SW 1271 (cell line): ENCODE data around the gene CEP131.

Experiments used
- DNase-seq, 2 experiments: peaks; one replicate each; lab custom pipeline; 2025; lab: John Stamatoyannopoulos, UW

CEP131 gene

GRCh38 chr17:81222906-81223761 is at the start of gene CEP131:
Gene CEP131, minus strand, starts transcription at chr17:81222965. Its CDS starts 2,909 bp downstream, at chr17:81220056.
- DNase-seq, result peak; percentile 91 to 95

- no peak for DNase-seq
Measured at GRCh38 chr17:81271226-81271625, 48.5 kb upstream of the CEP131 start.

DNA sequence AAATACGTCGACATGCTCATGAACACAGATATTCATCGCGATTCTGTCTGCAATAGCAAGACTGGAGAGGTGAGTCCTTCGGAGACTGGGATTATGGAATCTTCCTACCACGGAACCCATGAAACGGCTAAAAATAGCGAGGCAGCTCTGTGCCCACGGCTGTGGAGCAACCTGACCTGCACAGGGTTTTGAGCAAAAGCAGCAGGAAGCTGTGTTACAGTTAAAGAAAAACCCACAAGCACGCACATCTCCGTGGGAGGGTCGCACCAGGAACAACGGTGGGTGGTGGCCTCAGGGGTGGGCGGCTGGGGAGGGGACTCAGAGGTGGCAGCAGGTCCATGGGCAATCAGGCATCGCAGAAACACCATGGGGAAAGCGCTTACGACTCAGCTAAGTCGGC is 47.5 kb upstream of the CEP131 start:
- no peak for DNase-seq

GRCh38 chr17:81267390-81268067 is 44.8 kb upstream of the CEP131 start:
- no peak for DNase-seq

- DNase-seq, result no peak
Measured at GRCh38 chr17:81265576-81265975, 42.8 kb upstream of the CEP131 start.

- no peak for DNase-seq
Measured at GRCh38 chr17:81264640-81265039, 41.9 kb upstream of the CEP131 start.

GRCh38 chr17:81263371-81264181 is 40.8 kb upstream of the CEP131 start:
- no peak for DNase-seq

DNA sequence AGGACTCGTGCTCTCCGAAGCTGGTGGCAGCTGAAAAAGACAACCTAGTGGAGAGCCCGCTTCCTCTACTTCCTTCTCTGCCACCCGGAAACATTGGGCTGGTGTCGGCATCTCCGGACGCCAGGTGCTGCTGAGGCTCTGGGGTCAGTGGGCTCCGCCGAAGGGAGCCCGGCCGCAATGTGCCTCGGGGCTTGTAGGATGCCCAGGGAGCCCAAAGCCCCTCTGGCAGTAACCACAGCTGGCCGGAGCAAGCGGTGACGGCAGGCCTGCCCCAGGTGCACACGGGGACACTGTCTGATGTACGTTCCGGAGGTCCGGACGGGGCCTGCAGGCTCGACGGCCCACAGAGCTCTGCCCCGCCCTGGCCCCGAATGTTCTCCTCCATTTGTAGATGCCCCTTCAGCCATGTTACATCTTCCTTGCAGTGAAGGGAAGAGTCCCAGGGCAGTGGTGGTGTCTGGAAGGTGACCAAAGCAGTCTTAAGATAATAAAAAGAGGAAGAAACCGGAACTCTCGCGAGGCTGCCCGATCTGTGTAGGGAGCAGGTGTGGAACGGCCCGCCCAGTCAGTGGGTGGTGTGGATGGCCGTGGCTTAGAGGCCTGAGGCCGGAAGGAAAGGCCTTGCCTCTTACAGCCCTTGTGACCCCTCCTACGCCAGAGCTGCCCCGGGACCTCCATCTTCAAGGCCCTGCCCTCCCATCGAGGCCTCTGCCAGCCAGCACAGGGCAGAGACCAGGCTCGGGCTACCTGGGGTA is 39.0 kb upstream of the CEP131 start:
- DNase-seq, result no peak

- DNase-seq, result no peak
Measured at GRCh38 chr17:81261096-81261495, 38.3 kb upstream of the CEP131 start.

- no peak for DNase-seq
Measured at GRCh38 chr17:81260641-81261040, 37.9 kb upstream of the CEP131 start.

DNA sequence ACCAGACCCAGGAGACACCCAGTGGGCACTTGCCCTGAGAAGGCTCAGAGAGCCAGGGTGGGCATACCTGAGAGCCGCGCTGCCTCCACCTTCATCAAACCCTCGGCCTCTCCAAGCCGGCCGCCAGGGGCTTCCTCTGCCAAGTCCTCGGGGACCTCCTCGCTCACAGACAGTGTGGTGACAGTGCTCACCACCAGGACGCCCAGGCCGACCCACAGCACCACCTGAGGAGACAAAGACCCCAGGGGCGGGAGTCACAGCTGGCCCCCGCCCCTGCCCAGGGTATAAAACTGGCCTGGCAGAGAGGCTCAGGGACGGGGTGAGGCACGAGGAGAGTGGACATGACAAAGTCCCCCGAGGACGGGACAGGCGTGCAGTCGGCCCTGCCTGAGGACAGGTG is 37.4 kb upstream of the CEP131 start:
- DNase-seq, result no peak

DNA sequence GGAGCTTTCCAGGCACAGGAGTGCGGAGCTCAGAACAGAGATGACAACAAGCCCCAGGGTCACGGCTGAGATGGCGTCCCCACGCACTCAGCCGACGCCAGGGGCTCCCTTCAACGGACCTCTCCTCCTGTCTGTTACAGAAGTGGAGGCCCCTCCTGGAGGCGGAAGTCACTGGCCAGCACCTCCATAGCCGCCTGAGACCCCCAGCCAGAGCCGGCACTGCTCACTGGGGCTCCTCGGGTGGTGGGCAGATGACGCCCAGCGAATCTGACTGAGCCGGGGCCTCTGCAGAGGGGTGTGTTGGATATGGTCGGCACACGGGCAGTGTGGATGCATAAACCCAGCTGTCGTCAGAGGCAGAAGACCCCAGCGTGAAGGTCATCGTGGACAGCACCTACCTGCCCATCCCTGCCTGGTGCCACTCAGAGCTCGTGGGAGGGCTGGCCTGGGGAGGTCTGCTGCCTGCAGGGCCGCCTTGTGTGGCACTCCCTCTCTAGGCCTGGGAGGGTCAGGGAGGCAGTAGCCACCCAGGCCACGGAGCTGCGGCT is 36.4 kb upstream of the CEP131 start:
- no peak for DNase-seq

DNA sequence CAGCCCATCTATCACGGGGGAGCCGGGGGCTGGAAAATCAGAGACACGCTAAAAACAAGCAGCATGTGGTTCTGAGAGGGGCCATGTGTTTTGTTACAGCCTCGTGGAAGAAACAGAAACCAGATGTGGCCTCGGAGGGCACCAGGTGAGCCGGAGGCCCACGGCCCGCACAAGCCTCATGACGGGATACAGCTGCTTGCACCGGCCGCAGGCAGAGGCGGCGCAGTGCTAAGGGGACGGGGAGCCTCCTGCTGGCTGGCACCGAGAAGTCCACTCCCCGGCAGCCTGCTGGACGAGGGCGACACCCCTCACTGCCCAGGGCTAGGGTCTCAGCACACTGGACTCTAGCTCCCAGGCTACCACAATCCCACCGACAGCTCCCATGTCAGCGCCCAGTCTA is 35.5 kb upstream of the CEP131 start:
- no peak for DNase-seq

- no peak for DNase-seq
Measured at GRCh38 chr17:81257533-81257932, 34.8 kb upstream of the CEP131 start.

GRCh38 chr17:81256616-81257015 is 33.9 kb upstream of the CEP131 start:
- no peak for DNase-seq

GRCh38 chr17:81254955-81255717 is 32.4 kb upstream of the CEP131 start:
- peak in 1 of 2 experiments; percentile 22 for DNase-seq

- peak in 1 of 2 experiments; percentile 24 for DNase-seq
Measured at GRCh38 chr17:81253358-81254131, 30.8 kb upstream of the CEP131 start.

DNA sequence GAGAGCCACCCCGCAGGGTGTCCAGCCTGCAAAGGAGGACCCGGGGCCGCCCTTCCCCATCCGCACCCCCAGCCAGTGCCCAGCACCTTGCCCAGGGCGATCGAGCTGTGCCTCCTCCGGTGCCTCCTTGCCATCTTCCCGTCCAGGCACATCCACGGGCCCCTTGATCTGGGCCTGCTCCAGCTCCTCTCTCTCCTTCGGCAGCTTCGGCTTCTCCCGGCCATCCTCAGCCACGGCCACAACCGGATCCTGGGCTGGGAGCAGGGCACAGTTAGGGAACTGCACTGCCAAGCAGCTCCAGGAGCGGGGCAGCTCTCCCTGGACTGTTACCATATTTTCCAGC is 30.2 kb upstream of the CEP131 start:
- DNase-seq, result no peak

GRCh38 chr17:81252326-81252986 is 29.7 kb upstream of the CEP131 start:
- DNase-seq, result no peak
